HPDE6-E6E7 (cell line): ENCODE data around the gene RAB18.
"Not testable (repeated sequence)": the region's sequence is repeated elsewhere in the genome, so short reads cannot be mapped to it uniquely, and the experiment has no call there.

Source experiments
- DNase-seq: peaks from one replicate; pipeline ENCODE4 v3.0.0; 2011; ENCODE audit warnings: missing footprints; ENCODE audit errors: extremely low spot score

Gene RAB18

GRCh38 chr10:27547047-27547446 is 42.9 kb downstream of the RAB18 start:
- no peak for DNase-seq

GRCh38 chr10:27547482-27547881 is 43.4 kb downstream of the RAB18 start:
- no peak for DNase-seq

- DNase-seq = no peak
These were observed 46.7 kb downstream of the RAB18 start for GRCh38 chr10:27550823-27551222.

GRCh38 chr10:27558612-27559020 is 54.5 kb downstream of the RAB18 start:
- peak; percentile 5 for DNase-seq

- no peak for DNase-seq
These were observed 57.2 kb downstream of the RAB18 start for GRCh38 chr10:27561334-27561733.

- no peak for DNase-seq
These were observed 60.3 kb downstream of the RAB18 start for GRCh38 chr10:27564398-27564797.

- no peak for DNase-seq
These were observed 60.8 kb downstream of the RAB18 start for GRCh38 chr10:27564880-27565279.

- no peak for DNase-seq
These were observed 64.4 kb downstream of the RAB18 start for GRCh38 chr10:27568196-27569175.

- no peak for DNase-seq
These were observed 65.8 kb downstream of the RAB18 start for GRCh38 chr10:27569946-27570345.

GRCh38 chr10:27577038-27577437 is 72.9 kb downstream of the RAB18 start:
- not testable (repeated sequence) for DNase-seq

GRCh38 chr10:27578316-27578715 is 74.2 kb downstream of the RAB18 start:
- DNase-seq = no peak

- DNase-seq = no peak
These were observed 77.1 kb downstream of the RAB18 start for GRCh38 chr10:27581225-27581624.

GRCh38 chr10:27584302-27584701 is 80.2 kb downstream of the RAB18 start:
- no peak for DNase-seq
